Thyroid gland (tissue), 4 donors: ENCODE results near the gene MT1HL1. TPM values are rescaled to one million over a fixed set of nuclear protein-coding genes. Genes with fewer than 3 reads are reported as not detected.
A peak's percentile ranks its signal among the peaks of the same experiment; 100 is the strongest.

ENCODE experiments used
- DNase-seq, 2 donors: peaks; one replicate each; pipeline ENCODE4 v3.0.0-alpha.2; 2019
- H3K27ac ChIP-seq, 3 donors: fragments of 200-600 bp; sonication (generic); 1 replicate in 2 of 3; 2 replicates in 1 of 3; pipeline ENCODE4 v1.5.1; 2016 to 2019; ENCODE audit warnings: mild to moderate bottlenecking in 1 of 3, moderate library complexity in 1 of 3
- H3K27me3 ChIP-seq: fragments of 200-600 bp; sonication (generic); one replicate; pipeline ENCODE4 v1.5.1; 2019
- H3K36me3 ChIP-seq, 2 donors: fragments of 200-600 bp; sonication (generic); one replicate each; pipeline ENCODE4 v1.5.1; 2016 to 2019
- H3K4me1 ChIP-seq, 2 donors: fragments of 200-600 bp; sonication (generic); one replicate each; pipeline ENCODE4 v1.5.1; 2017 to 2019
- H3K4me3 ChIP-seq, 3 donors: fragments of 200-600 bp; sonication (generic); replicated peaks in 1 of 3; 1 replicate in 2 of 3; 2 replicates in 1 of 3; pipeline ENCODE4 v1.5.1; 2016; ENCODE audit warnings: mild to moderate bottlenecking in 1 of 3
- H3K9me3 ChIP-seq: fragments of 200-600 bp; sonication (generic); one replicate; pipeline ENCODE4 v1.5.1; 2017
- POLR2A ChIP-seq, 2 donors: fragments of 450-650 bp; IDR thresholded peaks; one replicate each; pipeline ENCODE4 v1.6.1; 2017; ENCODE audit warnings: antibody characterized with exemption in 2 of 2, mild to moderate bottlenecking in 2 of 2, moderate library complexity in 1 of 2
- WGBS, 2 donors: methylation state at CpG; one replicate each; pipeline ENCODE4 v1.1.5; 2017; 5-methylcytosine and 5-hydroxymethylcytosine counted together
- intact Hi-C: fragments of 100-400 bp; cut with DNase I; formaldehyde crosslinking; loops from one replicate; pipeline ENCODE4 v1.15.1; 2023
- total RNA-seq, 4 donors: library from RNA; depleted of rRNA; stranded (reverse); fragments of >200 nt; gene quantifications; one replicate each; pipeline ENCODE4 v1.2.3, GENCODE V29; 2016
- TF ChIP-seq, protein P1 (sequence below), 6 experiments: fragments of 200-600 bp in 3 of 6; fragments of 450-650 bp in 3 of 6; sonication (generic) in 3 of 6; IDR thresholded peaks; one replicate each; pipeline ENCODE4 v1.5.1; 2016 to 2019; ENCODE audit warnings: antibody characterized with exemption in 6 of 6, mild to moderate bottlenecking in 2 of 6, inconsistent platforms in 1 of 6, moderate library complexity in 1 of 6

Gene MT1HL1
- total RNA-seq, 4 donors from 2014 or later: not detected

DNA sequence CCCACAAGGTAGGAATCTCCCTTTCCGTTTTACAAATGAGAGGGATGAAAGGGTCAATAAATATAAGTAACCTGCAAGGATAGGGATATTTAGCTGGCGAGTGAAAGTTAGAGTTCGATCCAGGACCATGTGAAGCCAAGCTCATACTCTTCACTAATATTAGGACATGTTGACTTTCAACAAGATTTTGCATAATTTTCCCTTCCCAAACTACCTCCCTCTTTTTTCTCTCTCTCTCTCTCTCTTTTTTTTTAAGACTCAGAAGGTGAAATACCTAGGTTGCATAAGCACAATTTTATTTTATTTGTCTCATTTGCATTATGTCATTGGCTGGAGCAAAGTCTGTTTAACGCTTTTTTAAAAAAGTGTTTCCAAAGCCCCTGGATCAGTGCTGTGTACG is 8.1 kb upstream of the MT1HL1 start:
- intact Hi-C loops: no loop called here
- DNase-seq: no peak
- Histone ChIP-seq H3K4me3 (no peak overlapping the region), H3K27ac (peak overlapping the region; percentile 72 to 76 (median 72)), H3K27me3 (no peaks in the 10 kb centered on the region), H3K4me1 (peaks cover 12 to 27% of the 10 kb centered on the region in 2 donors), H3K9me3 (no peaks in the 10 kb centered on the region), H3K36me3 (no peaks in the 10 kb centered on the region)
- TF ChIP-seq POLR2A (IDR thresholded peaks at IDR 0.05): no peak
- TF ChIP-seq, protein P1, sequence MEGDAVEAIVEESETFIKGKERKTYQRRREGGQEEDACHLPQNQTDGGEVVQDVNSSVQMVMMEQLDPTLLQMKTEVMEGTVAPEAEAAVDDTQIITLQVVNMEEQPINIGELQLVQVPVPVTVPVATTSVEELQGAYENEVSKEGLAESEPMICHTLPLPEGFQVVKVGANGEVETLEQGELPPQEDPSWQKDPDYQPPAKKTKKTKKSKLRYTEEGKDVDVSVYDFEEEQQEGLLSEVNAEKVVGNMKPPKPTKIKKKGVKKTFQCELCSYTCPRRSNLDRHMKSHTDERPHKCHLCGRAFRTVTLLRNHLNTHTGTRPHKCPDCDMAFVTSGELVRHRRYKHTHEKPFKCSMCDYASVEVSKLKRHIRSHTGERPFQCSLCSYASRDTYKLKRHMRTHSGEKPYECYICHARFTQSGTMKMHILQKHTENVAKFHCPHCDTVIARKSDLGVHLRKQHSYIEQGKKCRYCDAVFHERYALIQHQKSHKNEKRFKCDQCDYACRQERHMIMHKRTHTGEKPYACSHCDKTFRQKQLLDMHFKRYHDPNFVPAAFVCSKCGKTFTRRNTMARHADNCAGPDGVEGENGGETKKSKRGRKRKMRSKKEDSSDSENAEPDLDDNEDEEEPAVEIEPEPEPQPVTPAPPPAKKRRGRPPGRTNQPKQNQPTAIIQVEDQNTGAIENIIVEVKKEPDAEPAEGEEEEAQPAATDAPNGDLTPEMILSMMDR (IDR thresholded peaks at IDR 0.05): no peak
- 83 to 86% methylated on average over 5 of the region's 5 CpGs for WGBS, 2 donors

DNA sequence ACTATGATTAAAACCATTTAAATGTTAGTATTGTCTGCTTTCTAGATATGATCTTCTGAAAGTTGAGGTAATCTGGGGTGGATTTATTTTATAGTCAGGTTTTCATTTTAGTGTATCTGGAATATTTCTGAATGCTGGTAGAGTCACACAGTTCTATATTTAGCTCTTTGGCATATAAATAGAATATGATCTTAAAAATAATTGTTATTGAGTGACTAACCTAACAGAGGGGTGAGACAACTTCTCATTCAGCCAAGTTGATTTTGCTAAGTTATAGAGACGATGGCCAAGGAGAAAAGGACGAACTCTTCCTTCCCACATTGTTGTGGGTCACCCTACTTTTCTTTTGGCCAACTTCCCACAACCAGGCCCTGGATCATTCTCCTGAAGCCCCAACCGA is 7.2 kb upstream of the MT1HL1 start:
- Histone ChIP-seq H3K27me3 (no peaks in the 10 kb centered on the region), H3K9me3 (no peaks in the 10 kb centered on the region), H3K27ac (peak overlapping the region in 2 of 3 donors; percentile 72), H3K4me3 (no peak overlapping the region), H3K4me1 (peaks cover 12 to 27% of the 10 kb centered on the region in 2 donors), H3K36me3 (no peaks in the 10 kb centered on the region)
- TF ChIP-seq, protein P1 (IDR thresholded peaks at IDR 0.05): no peak
- TF ChIP-seq POLR2A (IDR thresholded peaks at IDR 0.05): no peak
- WGBS, 2 donors: 67 to 74% methylated on average over 3 of the region's 3 CpGs
- DNase-seq: no peak
- intact Hi-C loops: no loop called here

- DNase-seq: no peak
- H3K27ac ChIP-seq: no peak overlapping the region
- 95 to 98% methylated on average over 4 of the region's 4 CpGs for WGBS, 2 donors
- intact Hi-C loops: no loop called here
- no peaks in the 10 kb centered on the region for H3K27me3 ChIP-seq
- H3K36me3 ChIP-seq: no peaks in the 10 kb centered on the region
- peaks cover 12 to 27% of the 10 kb centered on the region in 2 donors for H3K4me1 ChIP-seq
- H3K9me3 ChIP-seq: no peaks in the 10 kb centered on the region
- no peak overlapping the region for H3K4me3 ChIP-seq
- TF ChIP-seq POLR2A (IDR thresholded peaks at IDR 0.05): no peak
- TF ChIP-seq, protein P1 (IDR thresholded peaks at IDR 0.05): no peak
Measured at GRCh38 chr1:237009611-237010010, 5.4 kb upstream of the MT1HL1 start.

GRCh38 chr1:237007147-237007881 is 3.1 kb upstream of the MT1HL1 start:
- H3K4me1 ChIP-seq: peaks cover 7 to 18% of the 10 kb centered on the region in 2 donors
- no peak for DNase-seq
- 75 to 78% methylated on average over 14 of the region's 14 CpGs for WGBS, 2 donors
- H3K9me3 ChIP-seq: no peaks in the 10 kb centered on the region
- no peaks in the 10 kb centered on the region for H3K27me3 ChIP-seq
- intact Hi-C loops: no loop called here
- TF ChIP-seq, protein P1 (IDR thresholded peaks at IDR 0.05): no peak
- no peak for TF ChIP-seq POLR2A (IDR thresholded peaks at IDR 0.05)
- no peaks in the 10 kb centered on the region for H3K36me3 ChIP-seq
- no peak overlapping the region for H3K4me3 ChIP-seq
- H3K27ac ChIP-seq: no peak overlapping the region

- Histone ChIP-seq H3K9me3 (no peaks in the 10 kb centered on the region), H3K4me1 (peaks cover 6 to 8% of the 10 kb centered on the region in 2 donors), H3K4me3 (no peak overlapping the region), H3K36me3 (no peaks in the 10 kb centered on the region), H3K27ac (no peak overlapping the region), H3K27me3 (no peaks in the 10 kb centered on the region)
- TF ChIP-seq POLR2A (IDR thresholded peaks at IDR 0.05): no peak
- TF ChIP-seq, protein P1 (IDR thresholded peaks at IDR 0.05): no peak
- 50 to 60% methylated on average over 4 of the region's 4 CpGs for WGBS, 2 donors
- intact Hi-C loops: no loop called here
- no peak for DNase-seq
Measured at GRCh38 chr1:237005674-237006073, 1.4 kb upstream of the MT1HL1 start.
